Mononuclear cell (primary cell): ENCODE data around the gene IRF2. TPM values are rescaled to one million over a fixed set of nuclear protein-coding genes. Genes with fewer than 3 reads are reported as not detected.

Source experiments
- H3K27me3 ChIP-seq: 2 replicates; pipeline ENCODE4 v1.6.0; 2011; ENCODE audit warnings: low read length, control low read depth; ENCODE audit not compliant: insufficient read depth
- H3K4me1 ChIP-seq: 2 replicates; pipeline ENCODE4 v1.5.1; 2011; ENCODE audit warnings: mild to moderate bottlenecking, low read length, control low read depth; ENCODE audit not compliant: insufficient read depth
- H3K4me3 ChIP-seq: 2 replicates; pipeline ENCODE4 v1.5.1; 2011; ENCODE audit warnings: mild to moderate bottlenecking, low read length, moderate library complexity
- H3K9me3 ChIP-seq: 2 replicates; pipeline ENCODE4 v1.5.1; 2011; ENCODE audit warnings: low read depth, mild to moderate bottlenecking, control low read depth, low read length
- total RNA-seq: library from RNA; depleted of rRNA; stranded (reverse); fragments of >200 nt; gene quantifications from one replicate; pipeline ENCODE4 v1.2.3, GENCODE V29; 2012

Gene IRF2
- total RNA-seq, 1 donor = 13.1 TPM

GRCh38 chr4:184448141-184448540, 26.2 kb downstream of the IRF2 start:
- Histone ChIP-seq H3K9me3 (no peaks in the 10 kb centered on the region), H3K4me3 (no peak overlapping the region), H3K27me3 (no peaks in the 10 kb centered on the region), H3K4me1 (peaks cover 90% of the 10 kb centered on the region)

GRCh38 chr4:184447664-184448063, 26.7 kb downstream of the IRF2 start:
- H3K27me3 ChIP-seq = no peaks in the 10 kb centered on the region
- H3K4me1 ChIP-seq = peaks cover 85% of the 10 kb centered on the region
- no peaks in the 10 kb centered on the region for H3K9me3 ChIP-seq
- no peak overlapping the region for H3K4me3 ChIP-seq

- H3K9me3 ChIP-seq = no peaks in the 10 kb centered on the region
- H3K27me3 ChIP-seq = no peaks in the 10 kb centered on the region
- no peak overlapping the region for H3K4me3 ChIP-seq
- peaks cover 80% of the 10 kb centered on the region for H3K4me1 ChIP-seq
These were observed 28.2 kb downstream of the IRF2 start for GRCh38 chr4:184446132-184446658.

GRCh38 chr4:184444953-184445309, 29.4 kb downstream of the IRF2 start:
- Histone ChIP-seq H3K4me1 (peaks cover 72% of the 10 kb centered on the region), H3K27me3 (no peaks in the 10 kb centered on the region), H3K4me3 (no peak overlapping the region), H3K9me3 (no peaks in the 10 kb centered on the region)

GRCh38 chr4:184444215-184444952, 30.0 kb downstream of the IRF2 start:
- H3K4me3 ChIP-seq = no peak overlapping the region
- H3K4me1 ChIP-seq = peaks cover 70% of the 10 kb centered on the region
- no peaks in the 10 kb centered on the region for H3K27me3 ChIP-seq
- H3K9me3 ChIP-seq = no peaks in the 10 kb centered on the region

- peaks cover 69% of the 10 kb centered on the region for H3K4me1 ChIP-seq
- H3K4me3 ChIP-seq = no peak overlapping the region
- H3K9me3 ChIP-seq = no peaks in the 10 kb centered on the region
- no peaks in the 10 kb centered on the region for H3K27me3 ChIP-seq
These were observed 31.0 kb downstream of the IRF2 start for GRCh38 chr4:184443318-184443717.

- Histone ChIP-seq H3K4me1 (peaks cover 69% of the 10 kb centered on the region), H3K9me3 (no peaks in the 10 kb centered on the region), H3K27me3 (no peaks in the 10 kb centered on the region), H3K4me3 (no peak overlapping the region)
These were observed 32.1 kb downstream of the IRF2 start for GRCh38 chr4:184442314-184442635.

- peaks cover 69% of the 10 kb centered on the region for H3K4me1 ChIP-seq
- no peak overlapping the region for H3K4me3 ChIP-seq
- no peaks in the 10 kb centered on the region for H3K9me3 ChIP-seq
- H3K27me3 ChIP-seq = no peaks in the 10 kb centered on the region
These were observed 32.7 kb downstream of the IRF2 start for GRCh38 chr4:184441461-184442313.

- H3K4me1 ChIP-seq = peaks cover 63% of the 10 kb centered on the region
- H3K9me3 ChIP-seq = no peaks in the 10 kb centered on the region
- H3K4me3 ChIP-seq = no peak overlapping the region
- H3K27me3 ChIP-seq = no peaks in the 10 kb centered on the region
These were observed 33.6 kb downstream of the IRF2 start for GRCh38 chr4:184440595-184441358.

- H3K27me3 ChIP-seq = no peaks in the 10 kb centered on the region
- no peak overlapping the region for H3K4me3 ChIP-seq
- peaks cover 55% of the 10 kb centered on the region for H3K4me1 ChIP-seq
- no peaks in the 10 kb centered on the region for H3K9me3 ChIP-seq
These were observed 34.3 kb downstream of the IRF2 start for GRCh38 chr4:184439856-184440594.

- Histone ChIP-seq H3K9me3 (no peaks in the 10 kb centered on the region), H3K27me3 (no peaks in the 10 kb centered on the region), H3K4me1 (peaks cover 49% of the 10 kb centered on the region), H3K4me3 (no peak overlapping the region)
These were observed 35.0 kb downstream of the IRF2 start for GRCh38 chr4:184439386-184439785.

GRCh38 chr4:184438375-184438774, 36.0 kb downstream of the IRF2 start:
- Histone ChIP-seq H3K4me3 (no peak overlapping the region), H3K9me3 (no peaks in the 10 kb centered on the region), H3K4me1 (peaks cover 42% of the 10 kb centered on the region), H3K27me3 (no peaks in the 10 kb centered on the region)

GRCh38 chr4:184437565-184438265, 36.6 kb downstream of the IRF2 start:
- Histone ChIP-seq H3K4me3 (no peak overlapping the region), H3K9me3 (no peaks in the 10 kb centered on the region), H3K27me3 (no peaks in the 10 kb centered on the region), H3K4me1 (peaks cover 47% of the 10 kb centered on the region)

- H3K9me3 ChIP-seq = no peaks in the 10 kb centered on the region
- peaks cover 43% of the 10 kb centered on the region for H3K4me1 ChIP-seq
- H3K27me3 ChIP-seq = no peaks in the 10 kb centered on the region
These were observed 39.8 kb downstream of the IRF2 start for GRCh38 chr4:184434501-184435066.

More at GRCh38 chr4:184434501-184435066, 39.8 kb downstream of the IRF2 start:
- H3K4me3 ChIP-seq = no peak overlapping the region
